Neural progenitor cell (in vitro differentiated cells): Measurements from ENCODE around the gene HS3ST3A1. TPM values are rescaled to one million over a fixed set of nuclear protein-coding genes. Genes with fewer than 3 reads are reported as not detected.

Experiments
- DNase-seq: peaks from one replicate; pipeline ENCODE4 v3.0.0-alpha.2; 2016; ENCODE audit warnings: low spot score
- H2AFZ ChIP-seq: fragments of 200-600 bp; sonication (generic); replicated peaks from 2 replicates; pipeline ENCODE4 v1.6.1; 2016; ENCODE audit warnings: antibody characterized with exemption
- H3F3A ChIP-seq: fragments of 200-600 bp; sonication (generic); 2 replicates; pipeline ENCODE4 v1.6.1; 2016; ENCODE audit warnings: antibody characterized with exemption, low read depth
- H3K27ac ChIP-seq: fragments of 200-600 bp; sonication (generic); 2 replicates; pipeline ENCODE4 v1.5.1; 2016; ENCODE audit warnings: mild to moderate bottlenecking
- H3K27me3 ChIP-seq: fragments of 200-600 bp; sonication (generic); 2 replicates; pipeline ENCODE4 v1.6.1; 2016; ENCODE audit warnings: mild to moderate bottlenecking, moderate library complexity
- H3K36me3 ChIP-seq: fragments of 200-600 bp; sonication (generic); 2 replicates; pipeline ENCODE4 v1.5.1; 2016
- H3K4me1 ChIP-seq: fragments of 200-600 bp; sonication (generic); 2 replicates; pipeline ENCODE4 v1.6.1; 2016; ENCODE audit warnings: mixed run types
- H3K4me2 ChIP-seq: fragments of 200-600 bp; sonication (generic); 2 replicates; pipeline ENCODE4 v1.6.1; 2016
- H3K4me3 ChIP-seq: fragments of 200-600 bp; sonication (generic); 2 replicates; pipeline ENCODE4 v1.5.1; 2016
- H3K79me2 ChIP-seq: fragments of 200-600 bp; sonication (generic); 2 replicates; pipeline ENCODE4 v1.6.1; 2016; ENCODE audit warnings: low read depth
- H3K9ac ChIP-seq: fragments of 200-600 bp; sonication (generic); 2 replicates; pipeline ENCODE4 v1.6.1; 2016
- H3K9me3 ChIP-seq: fragments of 200-600 bp; sonication (generic); 2 replicates; pipeline ENCODE4 v1.5.1; 2016; ENCODE audit warnings: low read depth
- H4K20me1 ChIP-seq: fragments of 200-600 bp; sonication (generic); 2 replicates; pipeline ENCODE4 v1.6.1; 2016; ENCODE audit warnings: low read depth
- H3K27ac Mint-ChIP-seq: 3 replicates; pipeline ENCODE4 v1.8.0; 2021; ENCODE audit warnings: mixed read lengths
- H3K27me3 Mint-ChIP-seq: 2 replicates; pipeline ENCODE4 v1.8.0; 2022; ENCODE audit warnings: low read depth, mild to moderate bottlenecking, inconsistent platforms, moderate library complexity, mixed read lengths; ENCODE audit not compliant: insufficient read depth
- H3K36me3 Mint-ChIP-seq: 3 replicates; pipeline ENCODE4 v1.8.0; 2021; ENCODE audit warnings: mixed read lengths
- H3K4me1 Mint-ChIP-seq: 3 replicates; pipeline ENCODE4 v1.8.0; 2021; ENCODE audit warnings: mixed read lengths
- H3K4me3 Mint-ChIP-seq: 3 replicates; pipeline ENCODE4 v1.8.0; 2021; ENCODE audit warnings: mild to moderate bottlenecking, moderate library complexity, mixed read lengths
- H3K9me3 Mint-ChIP-seq: 3 replicates; pipeline ENCODE4 v1.8.0; 2020; ENCODE audit warnings: mixed read lengths
- EZH2 ChIP-seq: fragments of 200-600 bp; sonication (generic); IDR thresholded peaks from 2 replicates; pipeline ENCODE4 v1.6.1; 2017; ENCODE audit warnings: antibody characterized with exemption, mild to moderate bottlenecking, moderate library complexity
- EZH2phosphoT487 ChIP-seq: fragments of 200-600 bp; sonication (generic); IDR thresholded peaks from 2 replicates; pipeline ENCODE4 v1.6.1; 2017; ENCODE audit warnings: antibody characterized with exemption
- total RNA-seq: library from RNA; depleted of rRNA; stranded (reverse); fragments of >200 nt; gene quantifications from 2 replicates; pipeline ENCODE4 v1.2.3, GENCODE V29; 2015; ENCODE audit warnings: low replicate concordance
- TF ChIP-seq, protein P1 (sequence below): fragments of 200-600 bp; sonication (generic); IDR thresholded peaks from 2 replicates; pipeline ENCODE4 v1.5.1; 2017; ENCODE audit warnings: antibody characterized with exemption, mild to moderate bottlenecking

Gene HS3ST3A1
- total RNA-seq, 1 donor from 2014 or later, result 3.0 TPM

DNA sequence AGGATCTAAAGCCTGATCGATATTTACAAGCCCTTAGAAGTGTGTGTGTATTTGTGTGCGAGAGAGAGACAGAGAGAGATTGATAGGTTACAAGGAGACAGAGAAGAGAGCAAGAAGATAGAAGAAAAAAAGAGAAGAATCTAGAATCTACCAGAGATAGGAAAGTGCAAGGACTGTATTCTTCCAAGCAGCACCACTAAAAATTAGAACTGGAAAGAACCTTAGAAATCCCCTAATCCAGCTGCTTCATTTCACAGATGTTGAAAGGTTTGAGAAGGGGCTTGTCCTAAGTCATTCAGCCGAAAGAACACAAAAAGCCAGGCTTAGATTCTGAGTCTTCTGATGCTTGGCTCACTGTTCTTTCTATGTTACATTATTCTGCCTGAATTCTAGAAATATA is 92.2 kb downstream of the HS3ST3A1 start:
- Mint-ChIP-seq H3K4me3 (no peak overlapping the region), H3K36me3 (no peaks in the 10 kb centered on the region), H3K9me3 (no peaks in the 10 kb centered on the region), H3K27ac (peak overlapping the region; percentile 0), H3K27me3 (peaks cover 2% of the 10 kb centered on the region), H3K4me1 (peaks cover 21% of the 10 kb centered on the region)
- TF ChIP-seq EZH2, result no peak
- TF ChIP-seq, protein P1, sequence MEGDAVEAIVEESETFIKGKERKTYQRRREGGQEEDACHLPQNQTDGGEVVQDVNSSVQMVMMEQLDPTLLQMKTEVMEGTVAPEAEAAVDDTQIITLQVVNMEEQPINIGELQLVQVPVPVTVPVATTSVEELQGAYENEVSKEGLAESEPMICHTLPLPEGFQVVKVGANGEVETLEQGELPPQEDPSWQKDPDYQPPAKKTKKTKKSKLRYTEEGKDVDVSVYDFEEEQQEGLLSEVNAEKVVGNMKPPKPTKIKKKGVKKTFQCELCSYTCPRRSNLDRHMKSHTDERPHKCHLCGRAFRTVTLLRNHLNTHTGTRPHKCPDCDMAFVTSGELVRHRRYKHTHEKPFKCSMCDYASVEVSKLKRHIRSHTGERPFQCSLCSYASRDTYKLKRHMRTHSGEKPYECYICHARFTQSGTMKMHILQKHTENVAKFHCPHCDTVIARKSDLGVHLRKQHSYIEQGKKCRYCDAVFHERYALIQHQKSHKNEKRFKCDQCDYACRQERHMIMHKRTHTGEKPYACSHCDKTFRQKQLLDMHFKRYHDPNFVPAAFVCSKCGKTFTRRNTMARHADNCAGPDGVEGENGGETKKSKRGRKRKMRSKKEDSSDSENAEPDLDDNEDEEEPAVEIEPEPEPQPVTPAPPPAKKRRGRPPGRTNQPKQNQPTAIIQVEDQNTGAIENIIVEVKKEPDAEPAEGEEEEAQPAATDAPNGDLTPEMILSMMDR, result no peak
- no peak for TF ChIP-seq EZH2phosphoT487
- H3K79me2 ChIP-seq, result no peaks in the 10 kb centered on the region
- no peak overlapping the region for H2AFZ ChIP-seq
- H3K9me3 ChIP-seq, result no peaks in the 10 kb centered on the region
- H3K27ac ChIP-seq, result no peak overlapping the region
- peaks cover 12% of the 10 kb centered on the region for H3F3A ChIP-seq
- H3K4me3 ChIP-seq, result no peak overlapping the region
- peak overlapping the region; percentile 43 for H3K4me2 ChIP-seq
- H3K9ac ChIP-seq, result no peak overlapping the region
- no peaks in the 10 kb centered on the region for H3K27me3 ChIP-seq
- peak; percentile 77 for DNase-seq
- no peaks in the 10 kb centered on the region for H4K20me1 ChIP-seq
- H3K4me1 ChIP-seq, result peaks cover 27% of the 10 kb centered on the region
- H3K36me3 ChIP-seq, result no peaks in the 10 kb centered on the region

- Mint-ChIP-seq H3K27me3 (peaks cover 2% of the 10 kb centered on the region), H3K9me3 (no peaks in the 10 kb centered on the region), H3K4me1 (peaks cover 21% of the 10 kb centered on the region), H3K27ac (no peak overlapping the region), H3K36me3 (no peaks in the 10 kb centered on the region), H3K4me3 (no peak overlapping the region)
- Histone ChIP-seq H3K27ac (no peak overlapping the region), H3K9ac (no peak overlapping the region), H3K4me2 (peak overlapping the region; percentile 43), H3K4me1 (peaks cover 27% of the 10 kb centered on the region), H3K36me3 (no peaks in the 10 kb centered on the region), H4K20me1 (no peaks in the 10 kb centered on the region), H3K4me3 (no peak overlapping the region), H3F3A (peaks cover 12% of the 10 kb centered on the region), H3K27me3 (no peaks in the 10 kb centered on the region), H2AFZ (no peak overlapping the region), H3K79me2 (no peaks in the 10 kb centered on the region), H3K9me3 (no peaks in the 10 kb centered on the region)
- no peak for TF ChIP-seq EZH2
- no peak for TF ChIP-seq EZH2phosphoT487
- TF ChIP-seq, protein P1, result no peak
- no peak for DNase-seq
These were observed 92.8 kb downstream of the HS3ST3A1 start for GRCh38 chr17:13508896-13509295.

GRCh38 chr17:13503526-13503925 is 98.2 kb downstream of the HS3ST3A1 start:
- Histone ChIP-seq H3K4me2 (no peak overlapping the region), H3K9me3 (no peaks in the 10 kb centered on the region), H3K4me1 (peaks cover 4% of the 10 kb centered on the region), H3K9ac (no peak overlapping the region), H3K27ac (no peak overlapping the region), H3K27me3 (no peaks in the 10 kb centered on the region), H3K36me3 (no peaks in the 10 kb centered on the region), H3K4me3 (no peak overlapping the region), H3K79me2 (no peaks in the 10 kb centered on the region), H2AFZ (no peak overlapping the region), H4K20me1 (no peaks in the 10 kb centered on the region), H3F3A (no peaks in the 10 kb centered on the region)
- Mint-ChIP-seq H3K4me3 (no peak overlapping the region), H3K27ac (no peak overlapping the region), H3K27me3 (peaks cover 2% of the 10 kb centered on the region), H3K36me3 (no peaks in the 10 kb centered on the region), H3K4me1 (no peaks in the 10 kb centered on the region), H3K9me3 (peaks cover 3% of the 10 kb centered on the region)
- TF ChIP-seq EZH2phosphoT487, result no peak
- no peak for TF ChIP-seq EZH2
- TF ChIP-seq, protein P1, result no peak
- no peak for DNase-seq
